Brain pericyte (primary cell): ENCODE measurements around the gene E4F1.
A peak's percentile ranks its signal among the peaks of the same experiment; 100 is the strongest.
"Not testable (repeated sequence)": the region's sequence is repeated elsewhere in the genome, so short reads cannot be mapped to it uniquely, and the experiment has no call there.

Source experiments
- DNase-seq: peaks from one replicate; pipeline ENCODE4 v3.0.0-alpha.2; 2012; ENCODE audit warnings: low read depth, low spot score

The E4F1 gene

GRCh38 chr16:2244926-2245795 lies 21.8 kb downstream of the E4F1 start:
- DNase-seq: no peak

- DNase-seq: no peak
Measured at GRCh38 chr16:2246301-2246885, 23.0 kb downstream of the E4F1 start.

GRCh38 chr16:2250652-2251295 lies 27.4 kb downstream of the E4F1 start:
- DNase-seq: no peak

- DNase-seq: peak; percentile 79
Measured at GRCh38 chr16:2251296-2252111, 28.1 kb downstream of the E4F1 start, which contains the start of gene ECI1. Gene ECI1 (minus strand): TSS chr16:2251587. CDS start chr16:2251566, 21 bp downstream.

GRCh38 chr16:2252806-2253148 lies 29.4 kb downstream of the E4F1 start:
- no peak for DNase-seq

GRCh38 chr16:2253293-2253692 lies 29.9 kb downstream of the E4F1 start:
- DNase-seq: no peak

- no peak for DNase-seq
Measured at GRCh38 chr16:2256531-2257140, 33.2 kb downstream of the E4F1 start.

- DNase-seq: no peak
Measured at GRCh38 chr16:2257726-2258125, 34.3 kb downstream of the E4F1 start.

GRCh38 chr16:2258530-2258929 lies 35.1 kb downstream of the E4F1 start:
- not testable (repeated sequence) for DNase-seq

GRCh38 chr16:2260250-2260649 lies 36.9 kb downstream of the E4F1 start:
- no peak for DNase-seq

GRCh38 chr16:2263026-2263425 lies 39.6 kb downstream of the E4F1 start:
- not testable (repeated sequence) for DNase-seq

- DNase-seq: not testable (repeated sequence)
Measured at GRCh38 chr16:2266887-2267286, 43.5 kb downstream of the E4F1 start.

- not testable (repeated sequence) for DNase-seq
Measured at GRCh38 chr16:2267505-2267912, 44.1 kb downstream of the E4F1 start.

- peak; percentile 92 for DNase-seq
Measured at GRCh38 chr16:2267913-2268666, 44.7 kb downstream of the E4F1 start, which contains the start of gene RNPS1. Gene RNPS1 (minus strand): TSS chr16:2268126. CDS start chr16:2264643, 3,483 bp downstream.

GRCh38 chr16:2270070-2270462 lies 46.7 kb downstream of the E4F1 start:
- DNase-seq: no peak

GRCh38 chr16:2270588-2271470 lies 47.4 kb downstream of the E4F1 start:
- no peak for DNase-seq

GRCh38 chr16:2271848-2272461 lies 48.6 kb downstream of the E4F1 start:
- DNase-seq: no peak

- no peak for DNase-seq
Measured at GRCh38 chr16:2273484-2273883, 50.1 kb downstream of the E4F1 start.

- no peak for DNase-seq
Measured at GRCh38 chr16:2273931-2274330, 50.5 kb downstream of the E4F1 start.
